ENCODE measurements around the gene WDR47.
A peak's percentile ranks its signal among the peaks of the same experiment; 100 is the strongest.

Gene WDR47

GRCh38 chr1:108961198-108961597 is 80.7 kb downstream of the WDR47 start:
- no peaks in the 10 kb centered on the region for H4K20me1 ChIP-seq (ENCODE audit: insufficient read depth, low read length)
- H3K79me2 ChIP-seq (ENCODE audit: insufficient read depth, low read length), result peaks cover 16% of the 10 kb centered on the region; the same call in 1 of the 2 replicates
- peaks cover 28% of the 10 kb centered on the region for H3K4me1 ChIP-seq (ENCODE audit: insufficient read depth, low read length, severe bottlenecking)
- 0 out of 2 replicates have a peak, but pooled peaks cover 5% of the 10 kb centered on the region for H3F3A ChIP-seq (ENCODE audit: insufficient read depth, low read length)
- no peaks in the 10 kb centered on the region for H3K27me3 ChIP-seq (ENCODE audit: insufficient read depth, low read length)
- H2AFZ ChIP-seq (ENCODE audit: low read length), result no peak overlapping the region
- peak overlapping the region; percentile 18; the same call in 1 of the 2 replicates for H3K4me2 ChIP-seq (ENCODE audit: low read length)
- no peaks in the 10 kb centered on the region for H3K9me2 ChIP-seq (ENCODE audit: low read depth, low read length)
- peaks cover 5% of the 10 kb centered on the region; the same call in 1 of the 2 replicates for H3K36me3 ChIP-seq (ENCODE audit: insufficient read depth, low read length)
- peak overlapping the region; percentile 23 for H3K4me3 ChIP-seq (ENCODE audit: low read depth, low read length, poor library complexity, severe bottlenecking)
- no peak overlapping the region for H3K9ac ChIP-seq (ENCODE audit: low read length)
- no peak overlapping the region for H3K27ac ChIP-seq (ENCODE audit: low read depth, low read length, poor library complexity, severe bottlenecking)
- TF ChIP-seq CTCF (IDR thresholded peaks at IDR 0.05; ENCODE audit: low read length) (no peak), EZH2 (IDR thresholded peaks at IDR 0.05; ENCODE audit: borderline replicate concordance, low read length) (no peak)
- no peaks in the 10 kb centered on the region for H3K9me3 ChIP-seq (ENCODE audit: low read length)

GRCh38 chr1:108960719-108961118 is 81.2 kb downstream of the WDR47 start:
- Histone ChIP-seq H3F3A (ENCODE audit: insufficient read depth, low read length) (0 out of 2 replicates have a peak, but pooled peaks cover 5% of the 10 kb centered on the region), H3K4me1 (ENCODE audit: insufficient read depth, low read length, severe bottlenecking) (peaks cover 28% of the 10 kb centered on the region), H3K9me3 (ENCODE audit: low read length) (no peaks in the 10 kb centered on the region), H3K4me2 (ENCODE audit: low read length) (peak overlapping the region; percentile 18; the same call in 1 of the 2 replicates), H3K36me3 (ENCODE audit: insufficient read depth, low read length) (peaks cover 9% of the 10 kb centered on the region), H3K4me3 (ENCODE audit: low read depth, low read length, poor library complexity, severe bottlenecking) (peak overlapping the region; percentile 23), H3K27me3 (ENCODE audit: insufficient read depth, low read length) (no peaks in the 10 kb centered on the region), H4K20me1 (ENCODE audit: insufficient read depth, low read length) (no peaks in the 10 kb centered on the region), H3K9ac (ENCODE audit: low read length) (no peak overlapping the region), H2AFZ (ENCODE audit: low read length) (no peak overlapping the region), H3K9me2 (ENCODE audit: low read depth, low read length) (no peaks in the 10 kb centered on the region), H3K79me2 (ENCODE audit: insufficient read depth, low read length) (peaks cover 19% of the 10 kb centered on the region), H3K27ac (ENCODE audit: low read depth, low read length, poor library complexity, severe bottlenecking) (no peak overlapping the region)
- TF ChIP-seq CTCF (IDR thresholded peaks at IDR 0.05; ENCODE audit: low read length) (no peak), EZH2 (IDR thresholded peaks at IDR 0.05; ENCODE audit: borderline replicate concordance, low read length) (no peak)

- Histone ChIP-seq H3K4me3 (ENCODE audit: low read depth, low read length, poor library complexity, severe bottlenecking) (no peak overlapping the region), H3K79me2 (ENCODE audit: insufficient read depth, low read length) (peaks cover 32% of the 10 kb centered on the region), H3K9me2 (ENCODE audit: low read depth, low read length) (no peaks in the 10 kb centered on the region), H4K20me1 (ENCODE audit: insufficient read depth, low read length) (no peaks in the 10 kb centered on the region), H3K9me3 (ENCODE audit: low read length) (no peaks in the 10 kb centered on the region), H3K27me3 (ENCODE audit: insufficient read depth, low read length) (no peaks in the 10 kb centered on the region), H2AFZ (ENCODE audit: low read length) (no peak overlapping the region), H3K27ac (ENCODE audit: low read depth, low read length, poor library complexity, severe bottlenecking) (no peak overlapping the region), H3K4me1 (ENCODE audit: insufficient read depth, low read length, severe bottlenecking) (peaks cover 19% of the 10 kb centered on the region), H3K36me3 (ENCODE audit: insufficient read depth, low read length) (peaks cover 27% of the 10 kb centered on the region), H3K9ac (ENCODE audit: low read length) (no peak overlapping the region), H3K4me2 (ENCODE audit: low read length) (no peak overlapping the region), H3F3A (ENCODE audit: insufficient read depth, low read length) (no peaks in the 10 kb centered on the region)
- no peak for TF ChIP-seq EZH2 (IDR thresholded peaks at IDR 0.05; ENCODE audit: borderline replicate concordance, low read length)
- no peak for TF ChIP-seq CTCF (IDR thresholded peaks at IDR 0.05; ENCODE audit: low read length)
Observed at GRCh38 chr1:108957888-108958287, 84.0 kb downstream of the WDR47 start.

Measured in OCI-LY1 (cell line).